Measurements from ENCODE around the gene CASP2. TPM values are rescaled to one million over a fixed set of nuclear protein-coding genes. Genes with fewer than 3 reads are reported as not detected.
"Not testable (repeated sequence)": the region's sequence is repeated elsewhere in the genome, so short reads cannot be mapped to it uniquely, and the experiment has no call there.

CASP2 gene
- total and polyA plus RNA-seq, 5 donors, result 4.5 to 10.6 (median 10.1) TPM

DNA sequence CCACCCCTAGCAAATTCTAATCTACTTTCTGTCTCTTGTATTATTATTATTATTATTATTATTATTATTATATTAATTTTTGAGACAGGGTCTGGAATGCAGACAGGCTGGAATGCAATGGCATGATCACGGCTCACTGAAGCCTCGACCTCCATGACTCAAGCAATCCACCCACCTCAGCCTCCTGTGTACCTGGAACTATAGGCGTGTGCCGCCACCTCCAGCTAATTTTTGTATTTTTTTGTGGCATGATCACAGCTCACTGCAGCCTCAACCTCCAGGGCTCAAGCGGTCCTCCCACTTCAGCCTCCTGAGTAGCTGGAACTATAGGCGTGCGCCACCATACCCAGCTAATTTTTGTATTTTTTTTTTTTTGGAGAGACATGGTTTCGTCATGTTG, 6.0 kb upstream of the CASP2 start:
- DNase-seq (no peak), ATAC-seq (no peak)
- no peaks in the 10 kb centered on the region for H3K9me3 ChIP-seq (ENCODE audit: control insufficient read depth, low read length)
- no peaks in the 10 kb centered on the region for H3K27me3 ChIP-seq (ENCODE audit: control insufficient read depth, insufficient read depth)
- no peak overlapping the region for H3K27ac ChIP-seq (ENCODE audit: low read length)
- H3K4me3 ChIP-seq (ENCODE audit: low read length), result no peak overlapping the region
- intact Hi-C loops (cut with DNase I), result no loop called here
- 97% methylated on average over 8 of the region's 8 CpGs for WGBS
- H3K4me1 ChIP-seq (ENCODE audit: control insufficient read depth, insufficient read depth, low read length), result no peaks in the 10 kb centered on the region

GRCh38 chr7:143283381-143283780, 4.8 kb upstream of the CASP2 start:
- no peak overlapping the region for H3K4me3 ChIP-seq (ENCODE audit: low read length)
- no peaks in the 10 kb centered on the region for H3K27me3 ChIP-seq (ENCODE audit: control insufficient read depth, insufficient read depth)
- ATAC-seq (no peak), DNase-seq (no peak)
- H3K4me1 ChIP-seq (ENCODE audit: control insufficient read depth, insufficient read depth, low read length), result no peaks in the 10 kb centered on the region
- intact Hi-C loops (cut with DNase I), result no loop called here
- H3K27ac ChIP-seq (ENCODE audit: low read length), result no peak overlapping the region
- no peaks in the 10 kb centered on the region for H3K9me3 ChIP-seq (ENCODE audit: control insufficient read depth, low read length)
- WGBS, result 74% methylated on average over 4 of the region's 4 CpGs

DNA sequence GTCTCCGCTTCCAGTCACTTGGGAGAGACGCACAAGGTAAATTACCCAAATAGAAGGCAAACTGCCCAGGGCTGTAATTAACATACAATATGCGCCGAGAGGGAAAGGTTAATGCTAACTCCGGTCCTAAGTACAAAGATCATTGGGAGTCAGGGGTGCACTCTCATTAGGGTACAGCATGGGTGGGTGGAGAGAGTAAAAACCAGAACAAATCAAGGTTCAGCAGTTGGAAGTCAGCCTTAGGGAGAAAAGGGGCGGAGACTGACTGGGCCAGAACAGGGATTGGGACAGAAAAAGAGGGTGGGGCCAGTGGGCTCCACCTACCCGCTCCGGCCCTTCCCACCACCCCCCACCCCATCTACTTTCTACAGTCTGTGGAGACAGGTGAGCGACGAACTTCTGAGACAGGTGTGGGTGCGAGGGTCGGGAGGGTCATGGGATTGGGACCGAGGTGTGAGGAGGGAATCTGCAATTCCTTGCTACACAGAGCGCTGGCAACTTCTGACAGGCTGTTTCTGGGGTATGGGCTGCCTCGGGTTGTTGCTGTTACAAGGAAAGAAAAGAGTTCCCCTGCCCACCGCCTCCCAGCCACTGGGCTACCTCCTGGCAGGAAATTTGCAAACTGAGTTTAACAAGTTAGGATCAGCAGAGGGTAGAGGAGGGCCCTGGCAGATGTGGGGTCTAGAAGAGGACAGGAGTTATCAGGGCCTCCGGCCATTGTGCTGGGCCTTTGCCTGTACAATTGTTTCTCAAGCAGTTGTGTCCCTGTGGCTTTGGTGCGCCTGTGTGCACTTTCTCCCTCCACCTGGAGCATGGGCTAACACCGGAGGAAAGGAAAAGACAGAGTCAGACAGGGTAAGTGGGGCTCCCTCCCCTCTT, 3.3 kb upstream of the CASP2 start, which contains the start of gene TMEM139:
Gene TMEM139, plus strand, starts transcription at position 368 of the 879 bp plus-strand sequence. CDS start 1,000 bp downstream, outside the sequence.
- Histone ChIP-seq H3K27ac (ENCODE audit: low read length) (peak within 1 kb of the TSS; percentile 61), H3K27me3 (ENCODE audit: control insufficient read depth, insufficient read depth) (no peaks in the 10 kb centered on the region), H3K9me3 (ENCODE audit: control insufficient read depth, low read length) (no peaks in the 10 kb centered on the region), H3K4me1 (ENCODE audit: control insufficient read depth, insufficient read depth, low read length) (no peaks in the 10 kb centered on the region), H3K4me3 (ENCODE audit: low read length) (peak within 1 kb of the TSS; percentile 27)
- intact Hi-C loops (cut with DNase I), result no loop called here
- DNase-seq, result peak in 1 of 3 donors; percentile 40
- WGBS, result 67% methylated on average over 19 of the region's 19 CpGs
- no peak for ATAC-seq

GRCh38 chr7:143285470-143285778, 2.7 kb upstream of the CASP2 start:
- intact Hi-C loops (cut with DNase I), result no loop called here
- Histone ChIP-seq H3K4me1 (ENCODE audit: control insufficient read depth, insufficient read depth, low read length) (no peaks in the 10 kb centered on the region), H3K4me3 (ENCODE audit: low read length) (no peak overlapping the region), H3K9me3 (ENCODE audit: control insufficient read depth, low read length) (no peaks in the 10 kb centered on the region), H3K27me3 (ENCODE audit: control insufficient read depth, insufficient read depth) (no peaks in the 10 kb centered on the region), H3K27ac (ENCODE audit: low read length) (no peak overlapping the region)
- ATAC-seq (no peak), DNase-seq (no peak)
- 52% methylated on average over 3 of the region's 3 CpGs for WGBS

DNA sequence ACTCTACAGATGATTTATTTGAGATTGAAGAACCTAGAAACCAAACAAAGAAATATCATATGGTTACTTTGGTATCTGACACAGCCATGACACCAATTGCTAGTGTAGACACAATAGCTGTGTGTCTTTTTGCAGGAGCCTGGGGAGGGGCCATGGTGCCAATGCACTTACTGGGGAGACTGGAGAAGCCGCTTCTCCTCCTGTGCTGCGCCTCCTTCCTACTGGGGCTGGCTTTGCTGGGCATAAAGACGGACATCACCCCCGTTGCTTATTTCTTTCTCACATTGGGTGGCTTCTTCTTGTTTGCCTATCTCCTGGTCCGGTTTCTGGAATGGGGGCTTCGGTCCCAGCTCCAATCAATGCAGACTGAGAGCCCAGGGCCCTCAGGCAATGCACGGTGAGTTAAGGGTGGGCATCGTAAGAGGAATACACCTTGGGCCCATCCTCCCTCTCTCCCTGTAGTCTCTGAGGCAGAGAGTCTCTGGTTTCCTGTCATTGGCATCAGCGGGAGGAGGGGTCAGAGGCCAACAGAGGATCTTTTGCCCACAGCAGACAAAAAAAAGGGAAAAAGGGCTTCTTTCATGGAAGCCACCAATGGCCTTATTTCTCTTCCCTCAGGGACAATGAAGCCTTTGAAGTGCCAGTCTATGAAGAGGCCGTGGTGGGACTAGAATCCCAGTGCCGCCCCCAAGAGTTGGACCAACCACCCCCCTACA, 2.2 kb upstream of the CASP2 start:
- ATAC-seq (no peak), DNase-seq (no peak)
- intact Hi-C loops (cut with DNase I), result no loop called here
- Histone ChIP-seq H3K27me3 (ENCODE audit: control insufficient read depth, insufficient read depth) (no peaks in the 10 kb centered on the region), H3K27ac (ENCODE audit: low read length) (peak overlapping the region; percentile 42), H3K9me3 (ENCODE audit: control insufficient read depth, low read length) (no peaks in the 10 kb centered on the region), H3K4me3 (ENCODE audit: low read length) (no peak overlapping the region), H3K4me1 (ENCODE audit: control insufficient read depth, insufficient read depth, low read length) (no peaks in the 10 kb centered on the region)
- WGBS, result 90% methylated on average over 11 of the region's 11 CpGs

DNA sequence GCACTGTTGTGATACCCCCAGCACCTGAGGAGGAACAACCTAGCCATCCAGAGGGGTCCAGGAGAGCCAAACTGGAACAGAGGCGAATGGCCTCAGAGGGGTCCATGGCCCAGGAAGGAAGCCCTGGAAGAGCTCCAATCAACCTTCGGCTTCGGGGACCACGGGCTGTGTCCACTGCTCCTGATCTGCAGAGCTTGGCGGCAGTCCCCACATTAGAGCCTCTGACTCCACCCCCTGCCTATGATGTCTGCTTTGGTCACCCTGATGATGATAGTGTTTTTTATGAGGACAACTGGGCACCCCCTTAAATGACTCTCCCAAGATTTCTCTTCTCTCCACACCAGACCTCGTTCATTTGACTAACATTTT, 1.6 kb upstream of the CASP2 start:
- 85% methylated on average over 6 of the region's 6 CpGs for WGBS
- no peaks in the 10 kb centered on the region for H3K4me1 ChIP-seq (ENCODE audit: control insufficient read depth, insufficient read depth, low read length)
- no peaks in the 10 kb centered on the region for H3K27me3 ChIP-seq (ENCODE audit: control insufficient read depth, insufficient read depth)
- ATAC-seq, result no peak
- H3K27ac ChIP-seq (ENCODE audit: low read length), result no peak overlapping the region
- peak in 1 of 3 donors; percentile 47 for DNase-seq
- intact Hi-C loops (cut with DNase I), result no loop called here
- no peaks in the 10 kb centered on the region for H3K9me3 ChIP-seq (ENCODE audit: control insufficient read depth, low read length)
- no peak overlapping the region for H3K4me3 ChIP-seq (ENCODE audit: low read length)

DNA sequence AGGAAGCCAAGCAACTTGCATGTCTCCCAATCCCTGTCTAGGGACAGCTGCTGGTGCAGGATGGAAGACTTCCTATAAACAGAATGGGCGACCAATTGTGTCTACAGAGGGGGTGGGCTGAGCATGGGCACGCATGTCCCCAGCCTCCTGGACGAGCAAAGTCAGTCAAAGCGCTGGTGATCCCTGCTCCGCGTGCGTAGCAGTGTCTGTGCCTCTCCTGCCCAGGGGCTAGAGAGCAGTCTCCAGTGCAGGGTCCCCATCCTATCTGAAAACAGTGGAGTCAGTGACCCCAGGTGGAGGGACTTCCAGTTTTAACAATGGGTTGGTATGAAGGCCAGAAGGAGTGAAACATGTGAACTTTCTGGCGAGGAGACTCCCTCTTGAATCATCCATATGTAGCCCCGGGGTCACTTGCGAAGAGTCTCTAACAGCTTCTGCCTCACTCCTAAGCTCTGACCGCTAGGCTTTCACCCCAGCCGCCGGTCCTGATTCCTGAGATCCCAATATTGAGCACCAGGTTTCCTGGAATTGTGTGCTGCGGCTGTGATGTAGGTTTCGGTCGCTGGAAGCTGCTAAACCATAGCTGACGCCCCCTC, 714 bp upstream of the CASP2 start:
- ATAC-seq, result no peak
- H3K27me3 ChIP-seq (ENCODE audit: control insufficient read depth, insufficient read depth), result no peaks in the 10 kb centered on the region
- DNase-seq, result peak in 1 of 3 donors; percentile 64
- H3K4me3 ChIP-seq (ENCODE audit: low read length), result peak overlapping the region; percentile 13
- no peaks in the 10 kb centered on the region for H3K4me1 ChIP-seq (ENCODE audit: control insufficient read depth, insufficient read depth, low read length)
- no peaks in the 10 kb centered on the region for H3K9me3 ChIP-seq (ENCODE audit: control insufficient read depth, low read length)
- 61% methylated on average over 17 of the region's 17 CpGs for WGBS
- intact Hi-C loops (cut with DNase I), result no loop called here
- peak overlapping the region; percentile 68 for H3K27ac ChIP-seq (ENCODE audit: low read length)

DNA sequence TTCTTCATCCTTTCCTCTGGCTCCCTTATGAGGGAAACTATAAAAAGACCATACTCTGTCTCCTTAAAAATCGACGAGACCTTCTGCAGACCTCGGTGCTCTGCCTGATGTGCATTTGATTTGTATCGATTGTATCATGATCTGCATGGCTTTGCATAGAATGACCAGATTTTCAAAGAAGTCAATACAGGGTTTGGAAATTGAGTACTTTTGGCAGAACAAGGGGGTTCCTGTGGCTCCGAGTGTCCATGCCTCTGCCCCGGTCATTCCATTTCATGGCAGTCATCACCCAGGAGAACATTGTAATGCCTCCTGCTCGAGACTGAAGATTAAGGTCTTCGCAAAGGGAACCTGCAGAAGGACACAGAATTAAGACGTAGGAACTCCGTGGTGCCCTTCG, 685 bp downstream of the CASP2 start:
- Histone ChIP-seq H3K4me3 (ENCODE audit: low read length) (peak overlapping the region; percentile 68), H3K4me1 (ENCODE audit: control insufficient read depth, insufficient read depth, low read length) (no peaks in the 10 kb centered on the region), H3K27ac (ENCODE audit: low read length) (peak overlapping the region; percentile 39), H3K9me3 (ENCODE audit: control insufficient read depth, low read length) (no peaks in the 10 kb centered on the region), H3K27me3 (ENCODE audit: control insufficient read depth, insufficient read depth) (no peaks in the 10 kb centered on the region)
- WGBS, result 3% methylated on average over 11 of the region's 11 CpGs
- ATAC-seq (no peak), DNase-seq (no peak)
- intact Hi-C loops (cut with DNase I), result no loop called here

DNA sequence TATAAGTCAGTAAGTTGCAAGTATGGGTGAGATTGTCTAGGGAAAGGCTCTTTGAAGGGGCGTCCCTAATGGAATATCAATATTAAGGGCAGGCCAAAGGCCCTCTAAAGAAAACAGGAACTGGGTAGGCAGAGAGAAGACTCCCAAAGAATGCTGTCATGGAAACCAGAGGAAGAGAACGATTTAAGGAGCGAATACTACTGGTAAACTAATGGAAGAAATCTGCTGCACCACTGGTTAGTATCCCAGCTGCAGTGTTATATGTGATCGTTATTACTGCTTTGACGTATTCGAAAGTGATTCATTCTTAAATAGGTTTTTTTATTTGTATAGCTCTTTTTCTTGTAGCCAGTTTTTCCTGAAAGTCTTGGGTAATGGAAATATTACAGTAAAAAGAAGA, 1.3 kb downstream of the CASP2 start:
- WGBS, result 23% methylated on average over 6 of the region's 6 CpGs
- Histone ChIP-seq H3K4me3 (ENCODE audit: low read length) (peak overlapping the region; percentile 68), H3K9me3 (ENCODE audit: control insufficient read depth, low read length) (no peaks in the 10 kb centered on the region), H3K27me3 (ENCODE audit: control insufficient read depth, insufficient read depth) (no peaks in the 10 kb centered on the region), H3K4me1 (ENCODE audit: control insufficient read depth, insufficient read depth, low read length) (no peaks in the 10 kb centered on the region), H3K27ac (ENCODE audit: low read length) (no peak overlapping the region)
- no peak for ATAC-seq
- DNase-seq, result no peak
- intact Hi-C loops (cut with DNase I), result no loop called here

GRCh38 chr7:143289888-143290287, 1.7 kb downstream of the CASP2 start:
- H3K27ac ChIP-seq (ENCODE audit: low read length), result not testable (repeated sequence)

GRCh38 chr7:143290293-143290692, 2.1 kb downstream of the CASP2 start:
- H3K9me3 ChIP-seq (ENCODE audit: control insufficient read depth, low read length), result no peaks in the 10 kb centered on the region
- H3K27ac ChIP-seq (ENCODE audit: low read length), result no peak overlapping the region
- no peak overlapping the region for H3K4me3 ChIP-seq (ENCODE audit: low read length)
- no peaks in the 10 kb centered on the region for H3K27me3 ChIP-seq (ENCODE audit: control insufficient read depth, insufficient read depth)
- DNase-seq, result no peak
- intact Hi-C loops (cut with DNase I), result no loop called here
- WGBS, result 66% methylated on average over 4 of the region's 4 CpGs
- no peak for ATAC-seq
- no peaks in the 10 kb centered on the region for H3K4me1 ChIP-seq (ENCODE audit: control insufficient read depth, insufficient read depth, low read length)

More at GRCh38 chr7:143289888-143290287, 1.7 kb downstream of the CASP2 start:
- ATAC-seq; H3K27me3 ChIP-seq (ENCODE audit: control insufficient read depth, insufficient read depth); DNase-seq; intact Hi-C loops (cut with DNase I); H3K4me3 ChIP-seq (ENCODE audit: low read length); H3K4me1 ChIP-seq (ENCODE audit: control insufficient read depth, insufficient read depth, low read length); H3K9me3 ChIP-seq (ENCODE audit: control insufficient read depth, low read length): not testable (repeated sequence)
- WGBS, result 54% methylated on average over 4 of the region's 4 CpGs

All from right cardiac atrium (tissue), 5 donors.